HG03039 (cell line): Measurements from ENCODE around the gene TENT5A.

Experiments
- ATAC-seq: cut with Tn5 transposase; IDR thresholded peaks from one replicate; pipeline ENCODE4 v1.9.1; 2021; ENCODE audit warnings: mild to moderate bottlenecking, moderate library complexity; ENCODE audit not compliant: unreplicated experiment

The TENT5A gene

DNA sequence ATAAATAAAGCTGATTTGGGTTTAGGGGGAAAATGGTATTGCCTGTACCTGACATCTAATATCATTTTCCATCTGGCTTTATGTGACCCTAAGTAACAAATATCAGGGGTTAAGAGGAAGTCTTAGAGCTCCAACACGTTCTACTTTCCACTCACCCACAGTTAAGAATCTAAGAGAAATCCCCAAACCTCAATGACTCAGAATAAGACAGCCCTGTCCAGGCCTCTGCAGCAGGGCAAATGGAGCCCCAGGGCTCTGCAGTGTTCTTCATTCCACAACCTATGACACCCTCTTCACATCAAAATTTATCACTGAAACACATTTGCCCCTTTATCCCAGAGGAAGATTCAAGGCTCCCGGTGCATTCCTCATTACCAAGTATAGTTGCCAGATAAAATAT lies 20.3 kb upstream of the TENT5A start:
- peak; percentile 100 for ATAC-seq

DNA sequence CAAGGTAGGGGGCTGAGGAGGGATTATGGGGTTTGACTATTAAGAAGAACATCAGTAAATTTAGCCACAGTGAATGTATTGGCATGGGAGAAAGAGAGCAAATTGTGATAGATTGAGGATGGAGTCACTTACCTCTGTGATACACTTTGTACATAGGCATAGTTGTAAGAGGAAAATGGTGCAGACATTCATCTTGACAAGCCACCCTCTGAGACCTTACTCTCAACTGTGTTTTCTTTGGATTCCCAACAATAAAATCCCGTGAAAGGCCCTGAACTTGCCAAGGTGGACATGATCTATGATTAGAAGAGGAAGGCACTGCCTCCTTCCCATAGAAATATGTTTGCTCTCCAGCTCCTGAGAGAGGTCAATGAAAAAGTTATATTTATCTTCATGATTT lies 18.6 kb upstream of the TENT5A start:
- no peak for ATAC-seq

DNA sequence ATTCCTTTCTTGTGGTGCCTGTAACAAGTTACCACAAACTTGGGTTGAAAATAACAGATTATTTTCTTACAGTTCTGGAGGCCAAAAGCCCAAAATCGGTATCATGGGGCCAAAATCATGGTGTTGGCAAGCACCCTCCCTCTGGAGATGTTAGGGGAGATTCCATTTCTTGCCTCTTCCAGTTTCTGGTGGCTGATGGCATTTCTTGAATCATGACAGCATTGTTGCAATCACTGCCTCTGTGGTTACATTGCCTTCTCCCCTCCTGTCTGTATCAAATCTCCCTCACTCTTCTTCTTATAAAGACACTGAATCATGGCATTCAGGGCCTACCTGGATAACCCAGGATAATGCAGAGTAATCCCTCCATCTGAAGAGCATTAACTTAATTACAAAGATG lies 17.9 kb upstream of the TENT5A start:
- no peak for ATAC-seq

DNA sequence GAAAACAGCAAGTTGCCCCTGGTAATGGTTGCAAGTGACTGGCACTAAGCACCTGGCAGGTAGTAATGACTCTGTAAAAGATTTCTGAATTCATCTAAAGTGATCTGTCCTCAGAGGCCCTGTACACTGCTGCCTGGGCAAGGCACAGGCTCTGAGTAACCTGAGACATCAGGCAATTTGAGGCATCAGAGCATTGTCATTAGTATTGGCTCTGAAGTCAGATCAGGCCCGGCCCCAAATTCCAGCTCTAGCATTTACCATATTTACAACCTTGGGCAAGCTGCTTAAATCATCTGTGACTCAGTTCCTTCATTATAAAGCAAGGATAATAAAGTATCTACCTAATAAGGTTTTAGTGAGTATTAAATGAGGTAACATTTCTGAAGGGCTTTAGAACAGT lies 17.3 kb upstream of the TENT5A start:
- no peak for ATAC-seq

DNA sequence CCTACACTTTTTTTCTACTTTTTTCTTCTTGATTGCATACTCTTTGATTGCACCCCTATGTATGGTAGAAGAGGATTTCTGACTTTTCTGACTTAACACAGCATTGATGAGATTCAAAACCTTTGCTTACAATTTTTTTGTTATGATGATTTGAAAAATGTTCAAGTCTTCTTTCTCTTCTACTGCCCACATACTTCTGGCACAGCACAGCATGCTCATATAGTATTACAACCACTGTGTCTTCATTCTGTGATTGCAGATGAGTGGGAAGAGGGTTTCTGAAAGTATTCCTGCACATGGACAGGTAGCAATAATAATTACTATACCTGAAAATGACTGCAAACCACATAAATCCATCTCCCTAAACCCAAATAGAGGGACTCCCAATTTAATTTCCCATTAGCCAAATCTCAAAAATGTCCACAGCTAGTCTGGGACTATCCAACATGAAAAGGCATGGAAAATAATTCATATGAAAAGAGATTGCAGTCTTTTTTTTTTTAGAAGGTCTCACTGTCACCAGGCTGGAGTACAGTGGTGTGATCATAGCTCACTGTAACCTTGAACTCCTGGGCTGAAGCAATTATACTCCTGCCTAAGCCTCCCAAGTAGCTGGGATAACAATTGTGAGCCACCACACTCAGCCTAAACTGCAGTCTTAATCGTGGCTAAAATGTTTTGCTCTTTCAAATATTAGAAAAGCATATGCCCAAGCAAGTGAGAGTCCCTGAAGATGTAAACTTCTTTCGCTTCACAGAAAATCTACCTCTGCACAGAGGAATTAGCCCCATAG lies 15.9 kb upstream of the TENT5A start:
- ATAC-seq, result no peak

DNA sequence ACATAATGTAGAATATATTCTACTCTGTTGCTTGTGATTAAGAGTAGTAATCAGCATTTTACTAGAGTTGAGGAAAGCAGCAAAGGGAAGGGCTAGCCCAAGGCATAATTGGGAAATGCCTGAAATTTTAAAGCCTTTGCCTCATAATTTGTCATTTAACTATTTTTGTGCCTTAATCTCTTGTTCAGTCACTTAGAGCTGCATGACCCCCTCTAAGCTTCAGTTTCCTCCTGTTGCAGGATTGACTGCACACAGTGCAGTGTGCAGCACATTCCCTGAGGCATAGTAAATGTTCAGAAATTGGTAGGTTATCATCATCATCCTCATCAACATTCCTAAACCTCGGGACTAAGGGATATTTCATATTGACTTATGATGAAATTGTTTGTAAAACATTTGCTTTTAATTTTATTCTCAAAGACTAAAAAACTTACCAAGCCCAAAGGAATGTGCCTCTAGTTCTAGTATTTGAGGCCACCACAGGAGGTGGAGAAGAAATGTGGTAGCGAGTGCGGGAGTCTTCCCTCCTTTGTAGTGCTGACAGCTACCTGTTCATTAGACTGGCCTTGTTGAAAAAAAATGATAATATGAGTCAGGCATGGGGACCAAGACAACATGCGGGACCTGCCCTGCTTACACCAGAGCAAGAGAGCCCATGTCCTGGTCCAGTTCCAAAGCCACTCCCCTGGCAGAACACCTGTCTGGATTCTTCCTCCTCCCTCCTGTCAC lies 14.8 kb upstream of the TENT5A start:
- ATAC-seq, result no peak

DNA sequence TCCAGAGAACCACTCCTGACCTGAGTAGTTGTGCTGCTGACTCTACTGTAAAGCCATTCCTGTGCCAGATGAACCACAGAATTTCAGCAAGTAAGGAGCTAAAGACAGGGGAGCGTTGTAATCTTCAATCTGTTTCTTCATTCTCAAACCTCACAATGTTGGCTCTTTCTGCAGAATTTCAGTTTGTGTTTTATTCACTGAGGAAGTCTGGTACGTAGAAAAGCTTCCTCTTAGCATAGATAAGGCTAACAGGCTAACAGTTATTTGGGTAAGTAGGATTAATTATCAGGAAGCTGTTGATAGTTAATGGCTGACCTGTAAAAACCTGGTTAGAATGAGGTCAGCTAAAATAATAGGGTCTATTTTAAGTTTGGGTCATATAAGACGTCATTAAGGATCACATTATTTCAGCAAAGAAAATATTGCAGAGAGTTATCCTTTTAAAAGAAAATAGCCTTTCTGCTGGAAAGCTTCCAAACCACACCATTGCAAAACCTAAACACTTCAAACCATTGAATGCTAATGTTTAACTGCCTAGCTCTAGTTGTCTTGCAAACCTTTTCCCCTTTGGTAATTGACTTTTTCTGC lies 14.1 kb upstream of the TENT5A start:
- ATAC-seq, result no peak

DNA sequence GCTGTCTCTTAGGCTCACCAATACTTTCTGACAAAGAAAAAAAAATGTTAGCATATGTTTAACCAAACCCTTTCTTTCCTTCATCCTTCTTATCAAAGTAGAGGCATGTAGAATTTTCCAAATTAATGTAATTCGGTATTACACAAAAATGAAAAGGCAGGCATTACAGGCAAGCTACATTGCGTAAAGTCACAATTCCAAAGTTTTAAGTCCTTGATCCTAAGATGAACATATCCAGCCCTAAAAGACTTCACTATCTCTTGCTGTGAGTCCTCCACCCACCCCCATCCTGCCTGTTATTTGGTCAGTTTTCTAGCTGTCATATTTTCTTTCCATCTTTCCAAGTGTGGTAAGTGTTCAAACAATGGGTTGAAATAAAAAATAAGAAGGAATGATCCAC lies 12.1 kb upstream of the TENT5A start:
- ATAC-seq, result no peak

DNA sequence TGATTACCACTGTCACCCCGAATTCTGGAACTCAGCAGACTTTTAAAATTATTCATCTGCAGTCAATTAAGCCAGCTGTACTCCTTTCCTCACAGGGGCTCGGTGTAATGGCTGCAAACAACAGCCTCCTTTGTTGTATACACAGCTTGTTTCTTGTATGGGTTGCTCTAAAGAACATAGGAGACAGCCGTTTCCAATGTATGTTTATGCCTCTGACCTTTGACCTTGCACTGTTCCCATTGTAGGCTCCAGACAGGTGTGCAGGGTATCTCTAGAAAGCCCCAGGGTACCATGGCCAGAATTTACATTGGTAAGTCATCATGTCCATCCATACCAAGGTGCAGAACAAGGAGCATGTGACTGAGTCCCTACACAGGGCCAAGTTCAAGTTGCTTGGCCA lies 11.5 kb upstream of the TENT5A start:
- ATAC-seq, result no peak

DNA sequence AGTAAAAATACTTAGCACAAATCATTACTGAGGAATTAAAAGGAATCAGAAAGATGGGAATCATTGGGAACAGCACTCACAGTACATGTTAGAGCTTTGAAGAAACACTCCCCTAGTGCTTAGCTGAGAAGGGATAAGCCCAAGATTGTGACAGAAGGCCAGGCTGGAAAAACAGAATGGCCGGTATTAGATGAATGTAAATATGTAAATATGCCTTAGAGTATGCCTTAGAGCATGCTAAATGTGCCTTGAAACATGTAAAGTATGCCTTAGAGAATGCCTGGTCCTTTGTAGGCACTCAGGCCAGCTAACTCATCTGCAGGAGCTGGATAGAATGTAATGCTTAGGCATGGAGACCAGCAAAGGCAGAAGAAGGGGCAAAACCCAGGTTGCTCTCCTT lies 10.6 kb upstream of the TENT5A start:
- no peak for ATAC-seq

DNA sequence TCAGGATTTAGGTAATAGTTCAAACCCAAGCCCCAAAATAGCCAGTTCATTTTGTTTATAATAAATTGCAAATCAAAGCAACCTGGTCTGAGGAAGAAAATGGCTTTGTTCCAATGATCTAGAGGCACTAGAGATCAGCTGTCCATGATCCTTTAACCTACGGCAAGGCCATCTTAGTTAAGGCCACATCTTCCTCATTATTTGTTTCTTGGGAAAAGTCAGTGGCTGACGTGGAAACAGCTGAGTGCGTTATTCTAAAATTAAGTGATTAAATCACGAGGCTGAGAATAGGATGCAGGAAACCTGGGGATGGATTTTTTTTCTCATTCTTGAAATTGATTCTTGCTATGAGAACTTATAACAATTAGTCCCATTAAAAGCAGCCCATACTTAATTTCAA lies 10.1 kb upstream of the TENT5A start:
- ATAC-seq, result no peak

DNA sequence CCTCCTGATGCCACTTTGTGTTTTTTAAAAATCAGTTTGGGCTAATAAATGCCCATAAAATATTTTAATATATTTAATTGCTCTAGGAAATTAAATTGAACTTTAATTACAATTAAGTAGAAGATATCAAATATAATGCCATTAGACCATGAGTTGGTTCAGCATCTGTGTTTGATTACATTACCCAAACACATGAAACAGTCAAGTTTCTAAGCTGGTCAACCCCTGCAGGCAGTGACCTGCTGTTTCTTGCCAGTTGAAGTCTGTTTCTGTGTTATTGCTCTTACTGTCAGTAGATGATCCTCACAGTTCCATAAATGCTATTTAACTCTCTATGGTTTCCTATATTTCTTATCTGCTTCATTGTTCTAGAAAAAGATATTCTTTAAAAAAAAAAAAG lies 9.7 kb upstream of the TENT5A start:
- ATAC-seq, result no peak

DNA sequence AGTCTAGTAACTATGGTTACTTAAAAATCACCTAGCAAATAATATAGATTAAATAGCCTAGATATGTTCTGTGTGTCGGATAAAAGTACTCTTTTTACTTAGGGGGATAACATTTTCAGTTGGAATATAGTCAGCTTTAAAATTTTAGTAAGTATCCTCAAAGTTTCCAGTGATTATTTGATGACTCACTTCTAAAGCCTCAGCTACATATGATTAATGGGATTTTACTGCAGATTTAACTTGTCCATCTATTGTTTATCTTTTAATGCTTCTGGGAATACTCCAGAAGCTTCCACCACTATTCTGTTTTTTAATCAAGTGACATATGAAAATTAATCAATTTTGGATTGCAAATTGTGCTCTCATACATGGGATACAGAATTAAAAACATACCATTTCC lies 8.7 kb upstream of the TENT5A start:
- ATAC-seq, result no peak

DNA sequence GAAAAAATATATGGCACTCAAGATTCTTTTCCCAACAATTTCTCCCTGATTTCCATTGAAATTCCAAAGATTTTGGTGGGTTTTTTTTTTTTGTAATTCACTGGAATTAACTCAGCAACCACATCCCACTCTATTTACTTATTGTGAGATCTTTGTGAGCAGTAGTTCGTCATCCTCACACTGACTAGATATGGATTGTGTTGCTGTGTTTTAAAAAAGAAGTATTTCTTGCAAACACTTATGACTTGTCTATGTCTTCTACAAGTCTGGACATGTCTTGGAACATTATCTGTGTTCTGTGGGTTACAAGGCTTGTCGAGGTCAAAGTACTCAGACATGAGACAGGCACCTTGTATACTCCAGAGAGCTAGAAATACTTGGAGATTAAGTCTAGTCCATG lies 7.3 kb upstream of the TENT5A start:
- ATAC-seq, result no peak

DNA sequence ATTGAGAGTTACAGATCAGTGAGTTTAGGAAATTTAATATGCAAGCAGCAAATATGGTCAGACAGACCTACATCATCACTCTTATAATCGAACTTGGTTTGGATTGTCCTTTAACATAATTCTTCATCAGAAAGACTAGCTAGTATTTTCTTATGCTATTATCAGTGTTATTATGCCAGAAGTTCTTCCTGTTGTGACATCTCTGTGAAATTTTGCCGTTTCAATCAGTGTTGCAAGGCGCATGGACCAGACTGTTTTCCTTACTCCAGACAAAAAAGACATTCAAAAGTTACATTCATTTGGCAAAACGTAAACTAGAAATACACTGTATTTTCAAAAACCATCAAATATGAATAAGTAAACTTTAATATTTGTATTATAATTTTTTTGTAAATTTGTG lies 5.7 kb upstream of the TENT5A start:
- no peak for ATAC-seq

DNA sequence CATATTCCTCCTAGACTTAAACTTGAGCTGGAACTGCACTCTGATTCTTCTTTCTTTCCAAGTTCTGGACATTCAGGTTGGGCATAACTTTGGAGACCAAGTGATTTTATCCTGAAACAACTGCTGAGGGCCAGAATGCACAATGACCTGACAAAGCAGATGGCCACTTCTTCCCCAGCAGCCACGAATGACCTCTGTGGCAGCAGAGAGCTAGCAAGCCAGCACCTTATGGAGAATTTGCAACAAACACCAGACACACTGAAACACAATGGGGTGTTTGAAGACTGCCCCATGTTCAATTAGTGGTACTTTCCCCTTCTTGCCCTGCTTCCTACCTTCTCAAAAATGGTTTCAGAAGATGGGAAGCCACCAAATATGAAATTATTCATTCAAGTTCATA lies 4.2 kb upstream of the TENT5A start:
- ATAC-seq, result no peak

DNA sequence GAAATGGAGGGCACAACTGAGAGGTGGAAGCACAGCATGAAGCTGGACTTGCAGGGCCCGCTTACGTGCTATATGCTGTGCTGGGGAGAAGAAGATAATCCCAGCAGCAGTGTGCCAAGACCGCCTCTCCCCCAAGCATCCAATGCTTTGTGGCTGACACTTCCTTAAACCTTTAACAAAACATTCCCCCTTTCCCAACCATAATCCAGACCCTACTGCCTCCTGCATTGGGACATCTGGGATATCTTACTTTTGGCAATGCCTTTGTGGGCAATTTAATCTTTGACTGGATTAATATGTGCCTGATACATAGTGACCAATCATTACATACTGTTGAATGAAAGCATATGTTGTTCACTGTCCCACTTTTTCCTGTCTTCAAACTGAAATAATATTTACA lies 3.1 kb upstream of the TENT5A start:
- ATAC-seq, result no peak

DNA sequence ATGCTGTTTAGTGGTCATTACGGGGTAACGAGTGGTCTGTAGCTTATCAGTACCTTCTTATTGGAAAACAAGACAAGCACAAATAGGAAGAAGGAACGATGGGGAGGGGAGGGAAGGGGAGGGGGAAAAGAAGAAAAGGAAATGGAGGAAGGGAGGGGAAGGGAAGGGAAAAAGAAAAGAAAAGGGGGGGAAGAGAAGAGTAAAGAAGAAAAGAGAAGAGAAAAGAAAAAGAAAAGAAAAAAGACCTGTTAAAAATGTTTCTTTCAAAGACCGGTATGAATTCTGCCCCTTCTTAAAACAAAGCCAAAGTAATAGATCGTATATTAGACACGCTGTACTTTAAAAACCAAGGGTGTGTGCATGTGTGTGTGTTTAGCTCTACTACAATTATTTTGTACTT lies 2.4 kb upstream of the TENT5A start:
- no peak for ATAC-seq

DNA sequence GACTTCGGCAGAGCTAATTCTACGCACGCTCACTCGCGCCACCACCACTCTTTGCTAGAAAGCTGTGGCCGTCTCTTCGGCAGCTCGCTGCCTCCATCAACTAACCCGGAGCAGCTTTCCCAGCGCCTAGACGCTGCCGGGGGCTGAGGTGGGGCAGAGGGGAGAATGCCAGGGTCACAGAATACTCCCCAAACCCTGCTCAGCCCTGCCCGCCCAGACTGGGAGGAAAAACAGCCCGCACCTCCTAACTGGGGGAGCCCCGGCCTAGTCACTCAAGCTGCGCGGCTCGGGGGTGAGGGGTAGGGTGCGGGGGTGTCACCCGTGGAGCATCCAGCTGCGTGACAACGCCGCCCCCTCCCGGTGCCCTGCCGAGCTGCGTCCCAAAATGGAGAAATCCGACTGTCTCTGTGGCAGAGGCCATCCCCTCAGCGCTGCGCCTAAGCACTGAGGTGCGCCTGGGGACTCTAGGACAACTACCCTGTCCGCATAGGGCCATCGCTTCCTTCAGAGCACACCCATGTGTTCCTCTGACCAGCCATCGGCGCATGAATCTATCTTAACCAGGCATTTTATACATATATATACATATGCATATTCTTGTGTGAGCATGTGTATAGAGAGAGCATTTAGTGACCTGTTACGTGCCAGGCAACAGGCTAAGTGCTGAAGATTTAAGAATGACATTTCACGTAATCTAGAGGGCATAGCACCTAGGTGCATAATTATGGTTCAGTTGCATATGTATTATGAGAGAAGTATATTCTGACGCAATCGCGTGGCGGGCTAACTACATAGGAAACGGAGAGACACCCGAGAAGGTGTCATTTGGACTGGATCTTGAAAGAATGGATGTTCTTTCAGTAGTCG lies 1.5 kb upstream of the TENT5A start:
- ATAC-seq, result peak; percentile 26

DNA sequence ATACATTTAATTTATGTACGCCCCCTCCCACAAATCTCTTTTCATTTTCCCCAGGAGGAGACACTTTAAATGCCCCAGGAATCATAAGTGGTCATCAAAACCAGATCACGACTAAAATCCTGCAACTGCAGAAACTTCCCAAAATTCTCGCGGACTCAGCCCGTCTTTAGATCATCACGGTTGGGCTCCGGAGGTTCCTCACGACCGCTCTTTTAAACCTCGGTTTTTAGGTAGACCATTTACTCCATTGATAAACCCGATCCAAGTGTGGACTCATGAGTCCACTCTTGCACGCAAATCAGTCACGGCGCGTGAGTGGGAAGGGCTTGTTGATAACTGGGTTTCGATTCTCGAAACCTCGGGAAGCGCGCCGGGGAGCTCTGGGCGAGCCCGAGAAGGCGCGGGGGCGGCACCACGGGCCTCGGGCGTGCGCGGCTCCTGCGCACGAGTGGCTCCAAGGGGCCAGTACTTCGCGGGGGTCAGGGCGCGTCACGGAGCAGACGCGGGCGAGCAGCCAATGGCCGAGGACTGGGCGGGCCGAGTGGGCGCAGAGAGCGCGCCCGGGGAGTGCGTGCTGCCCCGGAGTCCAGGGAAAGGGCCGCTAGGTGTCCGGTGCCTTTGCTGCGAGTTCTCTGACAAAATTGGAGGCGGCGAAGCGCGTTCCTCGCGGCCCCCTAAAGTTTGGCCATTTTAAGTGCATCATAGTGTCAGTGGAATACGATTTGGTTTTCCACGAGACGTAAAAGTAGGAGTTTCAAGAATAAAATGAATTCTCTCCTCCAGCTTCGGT lies 635 bp upstream of the TENT5A start:
- peak; percentile 38 for ATAC-seq
